Ishikawa (cell line): Measurements from ENCODE around the gene NPTX2.

ENCODE experiments used
- CEBPB ChIP-seq: IDR thresholded peaks from 2 replicates; pipeline ENCODE4 v1.6.1; 2012
- CREB1 ChIP-seq: IDR thresholded peaks from 2 replicates; pipeline ENCODE4 v1.6.1; 2012; ENCODE audit warnings: low read depth
- EP300 ChIP-seq: IDR thresholded peaks from 2 replicates; pipeline ENCODE4 v1.6.1; 2012; ENCODE audit warnings: borderline replicate concordance
- NFIC ChIP-seq: IDR thresholded peaks from 2 replicates; pipeline ENCODE4 v1.6.1; 2012
- RAD21 ChIP-seq: IDR thresholded peaks from 2 replicates; pipeline ENCODE4 v1.6.1; 2012; ENCODE audit warnings: low read depth
- REST ChIP-seq: IDR thresholded peaks from 2 replicates; pipeline ENCODE4 v1.6.1; 2012; ENCODE audit warnings: low read depth, mild to moderate bottlenecking
- TAF1 ChIP-seq: IDR thresholded peaks from 2 replicates; pipeline ENCODE4 v1.6.1; 2012; ENCODE audit warnings: low read depth, mild to moderate bottlenecking
- TCF12 ChIP-seq: IDR thresholded peaks from 2 replicates; pipeline ENCODE4 v1.6.1; 2012; ENCODE audit warnings: low read depth

- no peak for TF ChIP-seq CREB1
- TF ChIP-seq REST = no peak
- no peak for TF ChIP-seq NFIC
- TF ChIP-seq EP300 = no peak
- TF ChIP-seq TAF1 = no peak
- no peak for TF ChIP-seq RAD21
- TF ChIP-seq CEBPB = no peak
- TF ChIP-seq TCF12 = no peak
Observed at GRCh38 chr7:98671733-98672331, 54.7 kb downstream of the NPTX2 start.
